Esophagus (tissue), 2 donors: ENCODE measurements around the gene DZANK1. TPM values are rescaled to one million over a fixed set of nuclear protein-coding genes. Genes with fewer than 3 reads are reported as not detected.
"Not testable (repeated sequence)": the region's sequence is repeated elsewhere in the genome, so short reads cannot be mapped to it uniquely, and the experiment has no call there.

Experiments
- H3K27ac ChIP-seq, 2 donors: one replicate each; pipeline ENCODE4 v1.5.1; 2013; ENCODE audit warnings: low read depth in 2 of 2, mild to moderate bottlenecking in 2 of 2, inconsistent platforms in 1 of 2, low read length in 1 of 2, moderate library complexity in 1 of 2
- H3K27me3 ChIP-seq, 2 donors: one replicate each; pipeline ENCODE4 v1.6.1; 2013; ENCODE audit warnings: low read length in 2 of 2, control low read depth in 1 of 2, mild to moderate bottlenecking in 1 of 2; ENCODE audit not compliant: insufficient read depth in 2 of 2, control insufficient read depth in 1 of 2
- H3K36me3 ChIP-seq, 2 donors: one replicate each; pipeline ENCODE4 v1.6.1; 2013; ENCODE audit warnings: low read length in 1 of 2; ENCODE audit not compliant: control insufficient read depth in 2 of 2, insufficient read depth in 2 of 2
- H3K4me1 ChIP-seq, 2 donors: one replicate each; pipeline ENCODE4 v1.6.1; 2013; ENCODE audit warnings: low read length in 1 of 2; ENCODE audit not compliant: control insufficient read depth in 2 of 2, insufficient read depth in 2 of 2
- H3K4me3 ChIP-seq, 2 donors: one replicate each; pipeline ENCODE4 v1.5.1; 2013; ENCODE audit warnings: low read length in 2 of 2, mild to moderate bottlenecking in 2 of 2, low read depth in 1 of 2, moderate library complexity in 1 of 2
- H3K9me3 ChIP-seq, 2 donors: one replicate each; pipeline ENCODE4 v1.6.1; 2013; ENCODE audit warnings: mild to moderate bottlenecking in 2 of 2, low read depth in 1 of 2, low read length in 1 of 2, moderate library complexity in 1 of 2; ENCODE audit not compliant: control insufficient read depth in 2 of 2, insufficient read depth in 1 of 2
- WGBS, 2 donors: extraction: QIAGEN DNeasy Blood & Tissue Kit; methylation state at CpG; one replicate each; pipeline ENCODE4 v1.1.7; 2013; 5-methylcytosine and 5-hydroxymethylcytosine counted together
- polyA plus RNA-seq, 2 donors: library from polyadenylated mRNA; stranded (reverse); fragments of 200-250 nt; gene quantifications; one replicate each; pipeline ENCODE4 v1.2.3, GENCODE V29; 2013
- donor health status: healthy with polysubstance abuse.
- donor health status: Bipolar disorder and iron deficiency.

Gene DZANK1
- polyA plus RNA-seq, 2 donors: 0.69 to 1.7 TPM

GRCh38 chr20:18394363-18394762, 72.5 kb downstream of the DZANK1 start:
- WGBS, 2 donors: 52 to 61% methylated on average over 4 of the region's 4 CpGs

GRCh38 chr20:18391686-18392085, 75.1 kb downstream of the DZANK1 start:
- 73 to 86% methylated on average over 5 of the region's 5 CpGs for WGBS, 2 donors
- no peaks in the 10 kb centered on the region for H3K36me3 ChIP-seq
- no peak overlapping the region for H3K27ac ChIP-seq
- H3K9me3 ChIP-seq: no peaks in the 10 kb centered on the region
- H3K27me3 ChIP-seq: no peaks in the 10 kb centered on the region
- H3K4me3 ChIP-seq: no peak overlapping the region
- no peaks in the 10 kb centered on the region for H3K4me1 ChIP-seq

More at GRCh38 chr20:18394363-18394762, 72.5 kb downstream of the DZANK1 start:
- no peaks in the 10 kb centered on the region for H3K27me3 ChIP-seq
- H3K4me1 ChIP-seq: no peaks in the 10 kb centered on the region
- no peaks in the 10 kb centered on the region for H3K9me3 ChIP-seq
- no peak overlapping the region for H3K4me3 ChIP-seq
- H3K27ac ChIP-seq: no peak overlapping the region
- no peaks in the 10 kb centered on the region for H3K36me3 ChIP-seq

GRCh38 chr20:18390201-18390600, 76.6 kb downstream of the DZANK1 start:
- H3K27ac ChIP-seq: no peak overlapping the region
- no peaks in the 10 kb centered on the region for H3K9me3 ChIP-seq
- no peaks in the 10 kb centered on the region for H3K4me1 ChIP-seq
- no peaks in the 10 kb centered on the region for H3K36me3 ChIP-seq
- WGBS, 2 donors: 65 to 75% methylated on average over 3 of the region's 3 CpGs
- no peaks in the 10 kb centered on the region for H3K27me3 ChIP-seq
- H3K4me3 ChIP-seq: no peak overlapping the region

DNA sequence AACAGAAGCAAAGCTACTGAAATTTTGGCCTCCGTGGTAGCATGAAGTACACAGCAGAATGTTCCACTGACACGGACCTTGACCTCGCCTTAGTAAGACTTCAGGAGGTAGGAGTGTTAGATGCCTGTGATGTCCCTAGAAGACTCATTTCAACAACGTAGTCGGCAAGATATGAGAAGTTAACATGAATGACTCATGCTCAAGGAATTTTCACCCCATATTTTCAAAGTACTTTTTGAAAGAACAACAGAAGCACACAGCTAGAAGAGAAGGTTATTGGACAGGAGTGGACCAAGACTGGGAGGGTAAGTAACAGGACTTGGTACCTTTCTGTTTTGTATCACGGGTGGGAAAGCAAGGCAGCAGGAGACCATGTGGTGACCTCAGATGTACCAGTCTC, 78.0 kb downstream of the DZANK1 start:
- no peaks in the 10 kb centered on the region for H3K27me3 ChIP-seq
- no peaks in the 10 kb centered on the region for H3K9me3 ChIP-seq
- no peak overlapping the region for H3K27ac ChIP-seq
- no peak overlapping the region for H3K4me3 ChIP-seq
- H3K36me3 ChIP-seq: peaks cover 0 to 3% of the 10 kb centered on the region in 2 donors
- WGBS, 2 donors: 61 to 64% methylated on average over 6 of the region's 6 CpGs
- H3K4me1 ChIP-seq: no peaks in the 10 kb centered on the region

DNA sequence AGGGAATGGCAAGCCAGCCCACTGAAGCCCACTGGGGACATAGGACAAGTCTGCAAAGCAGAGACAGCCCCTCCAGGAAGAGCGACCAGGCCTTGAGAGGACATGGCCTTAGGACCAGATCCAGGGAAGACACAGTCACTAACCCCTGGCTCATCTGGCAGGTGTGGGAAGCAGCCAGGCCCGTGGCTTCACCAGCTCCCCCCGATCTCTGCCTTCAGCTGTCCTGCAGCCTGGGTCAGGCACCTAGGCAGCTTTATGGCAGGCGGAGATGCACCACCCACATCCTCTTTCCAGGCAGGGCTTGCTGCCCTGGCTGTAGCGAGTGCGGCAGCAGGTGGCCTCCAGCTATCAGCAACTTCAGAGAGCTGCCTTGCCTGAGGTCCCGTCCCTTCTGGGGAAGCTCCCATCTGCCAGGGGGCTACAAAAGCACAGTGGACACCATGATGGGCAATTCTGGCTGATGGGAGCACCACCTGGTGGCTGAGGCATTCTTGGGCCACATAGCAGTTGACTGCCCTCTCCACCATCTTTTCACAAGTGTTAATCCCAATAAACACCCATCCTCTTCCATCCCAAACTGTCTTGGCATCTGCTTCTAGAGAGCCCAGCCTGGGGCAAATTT, 85.8 kb downstream of the DZANK1 start:
- no peak overlapping the region for H3K27ac ChIP-seq
- H3K4me3 ChIP-seq: no peak overlapping the region
- no peaks in the 10 kb centered on the region for H3K9me3 ChIP-seq
- H3K27me3 ChIP-seq: no peaks in the 10 kb centered on the region
- H3K36me3 ChIP-seq: peaks cover 0 to 3% of the 10 kb centered on the region in 2 donors
- no peaks in the 10 kb centered on the region for H3K4me1 ChIP-seq
- 76 to 84% methylated on average over 7 of the region's 7 CpGs for WGBS, 2 donors

DNA sequence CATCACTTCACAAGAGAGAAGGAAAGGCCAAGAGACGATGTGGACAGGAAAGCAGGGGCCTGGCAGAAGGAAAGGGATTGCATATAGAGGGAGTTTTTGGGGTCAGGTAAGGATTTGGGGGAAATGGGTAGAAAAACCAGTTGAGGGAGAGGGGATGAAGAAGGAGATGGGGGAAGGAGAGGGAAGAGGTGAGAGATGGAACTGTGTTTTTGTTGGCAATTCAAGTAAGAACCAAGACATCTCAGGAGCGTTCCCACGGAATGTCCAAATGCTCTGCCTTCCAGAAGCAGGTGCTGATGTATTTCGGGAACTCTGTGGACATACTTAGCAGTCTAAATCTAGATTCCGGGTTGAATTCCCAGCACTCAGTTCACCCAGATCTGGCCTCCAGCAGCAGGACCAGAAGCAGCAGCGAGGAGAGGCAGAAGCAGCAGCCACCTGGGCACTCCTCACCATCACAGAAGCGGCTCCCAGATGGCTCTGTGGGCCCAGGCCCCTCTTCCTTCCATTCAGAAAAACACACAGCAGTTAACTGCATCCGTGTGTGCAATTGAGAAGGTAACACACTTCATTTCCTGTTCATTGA, 88.8 kb downstream of the DZANK1 start:
- no peaks in the 10 kb centered on the region for H3K36me3 ChIP-seq
- H3K27ac ChIP-seq: no peak overlapping the region
- H3K9me3 ChIP-seq: no peaks in the 10 kb centered on the region
- 66% methylated on average over 8 of the region's 8 CpGs for WGBS, 2 donors
- no peaks in the 10 kb centered on the region for H3K4me1 ChIP-seq
- no peak overlapping the region for H3K4me3 ChIP-seq
- H3K27me3 ChIP-seq: no peaks in the 10 kb centered on the region

GRCh38 chr20:18375551-18375950, 91.3 kb downstream of the DZANK1 start:
- H3K27me3 ChIP-seq, H3K9me3 ChIP-seq, H3K27ac ChIP-seq, H3K4me1 ChIP-seq, H3K4me3 ChIP-seq, H3K36me3 ChIP-seq: not testable (repeated sequence)
- 94 to 96% methylated on average over 21 to 28 of the region's 28 CpGs for WGBS, 2 donors

GRCh38 chr20:18372296-18372695, 94.5 kb downstream of the DZANK1 start:
- 31 to 34% methylated on average over 1 of the region's 1 CpG for WGBS, 2 donors
- H3K27me3 ChIP-seq: no peaks in the 10 kb centered on the region
- H3K36me3 ChIP-seq: no peaks in the 10 kb centered on the region
- no peaks in the 10 kb centered on the region for H3K4me1 ChIP-seq
- H3K27ac ChIP-seq: no peak overlapping the region
- no peaks in the 10 kb centered on the region for H3K9me3 ChIP-seq
- no peak overlapping the region for H3K4me3 ChIP-seq

DNA sequence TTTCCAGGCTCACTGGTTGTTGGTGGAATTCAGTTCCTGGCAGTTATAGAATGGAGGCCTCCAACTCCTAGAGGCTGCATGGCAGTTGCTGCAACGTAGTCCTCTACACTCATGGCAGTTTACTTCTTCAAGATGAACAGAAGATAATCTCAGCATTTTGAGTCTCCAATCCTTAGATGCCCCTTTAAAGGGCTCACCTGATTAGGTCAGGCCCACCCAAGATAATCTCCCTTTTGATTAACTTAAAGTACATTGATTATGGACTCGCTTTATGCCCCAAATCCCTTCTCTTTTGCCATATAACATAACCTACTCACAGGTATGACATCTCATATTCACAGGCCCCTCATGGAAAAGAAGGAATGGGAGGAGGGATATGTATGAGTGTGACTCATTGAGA, 102.1 kb downstream of the DZANK1 start:
- no peaks in the 10 kb centered on the region for H3K9me3 ChIP-seq
- H3K4me3 ChIP-seq: no peak overlapping the region
- H3K36me3 ChIP-seq: no peaks in the 10 kb centered on the region
- no peak overlapping the region for H3K27ac ChIP-seq
- 72 to 74% methylated on average over 2 of the region's 2 CpGs for WGBS, 2 donors
- H3K4me1 ChIP-seq: peaks cover 0 to 4% of the 10 kb centered on the region in 2 donors
- H3K27me3 ChIP-seq: no peaks in the 10 kb centered on the region

DNA sequence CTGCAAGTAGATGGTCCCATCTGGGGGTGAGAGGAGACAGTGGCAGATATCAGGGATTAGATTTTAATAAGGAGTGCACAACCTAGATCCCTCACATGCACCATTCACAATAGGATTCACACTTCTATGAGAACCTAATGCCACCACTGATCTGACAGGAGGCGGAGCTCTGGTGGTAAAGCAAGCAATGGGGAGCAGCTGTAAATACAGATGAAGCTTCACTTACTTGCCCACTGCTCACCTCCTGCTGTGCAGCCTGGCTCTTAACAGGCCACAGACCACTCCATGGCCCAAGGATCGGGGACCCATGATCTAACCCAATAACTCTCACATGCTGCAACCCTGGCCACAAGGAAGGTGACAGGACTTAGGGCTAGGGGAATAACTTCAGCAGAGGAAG, 103.1 kb downstream of the DZANK1 start:
- 81 to 92% methylated on average over 2 of the region's 2 CpGs for WGBS, 2 donors
- Histone ChIP-seq H3K27ac (no peak overlapping the region), H3K9me3 (no peaks in the 10 kb centered on the region)

More for the DNA sequence above, 103.1 kb downstream of the DZANK1 start:
- H3K36me3 ChIP-seq: no peaks in the 10 kb centered on the region
- peaks cover 0 to 4% of the 10 kb centered on the region in 2 donors for H3K4me1 ChIP-seq
- H3K4me3 ChIP-seq: no peak overlapping the region
- H3K27me3 ChIP-seq: no peaks in the 10 kb centered on the region
